HepG2 (cell line): ENCODE results near the gene HLCS. TPM values are rescaled to one million over a fixed set of nuclear protein-coding genes. Genes with fewer than 3 reads are reported as not detected.

ENCODE experiments used
- FOSL1 ChIP-seq: sonication (generic); formaldehyde crosslinking; IDR thresholded peaks from 2 replicates; pipeline ENCODE4 v1.9.0; 2021; ENCODE audit warnings: missing genetic modification reagents, borderline replicate concordance
- FOSL2 ChIP-seq: sonication (generic); formaldehyde crosslinking; IDR thresholded peaks from 2 replicates; pipeline ENCODE4 v1.4.0; 2020; ENCODE audit warnings: missing genetic modification reagents
- PITX1 ChIP-seq: sonication (generic); formaldehyde crosslinking; IDR thresholded peaks from 2 replicates; pipeline ENCODE4 v1.5.1; 2020; ENCODE audit warnings: mild to moderate bottlenecking, missing genetic modification reagents
- POLR2G ChIP-seq: fragments of 200-400 bp; formaldehyde crosslinking; IDR thresholded peaks from 2 replicates; pipeline ENCODE4 v1.6.1; 2018; ENCODE audit warnings: mild to moderate bottlenecking, low read depth, low read length, moderate library complexity
- PPARG ChIP-seq: conservative IDR thresholded peaks from 2 replicates; pipeline ENCODE4 v1.6.1; 2016; ENCODE audit warnings: missing biosample characterization, missing genetic modification reagents
- SOX5 ChIP-seq: IDR thresholded peaks from 2 replicates; pipeline ENCODE4 v1.6.1; 2016; ENCODE audit warnings: borderline replicate concordance
- YEATS4 ChIP-seq: sonication (generic); formaldehyde crosslinking; IDR thresholded peaks from 2 replicates; pipeline ENCODE4 v1.4.0; 2020; ENCODE audit warnings: missing genetic modification reagents, borderline replicate concordance
- ZNF224 ChIP-seq: sonication (generic); formaldehyde crosslinking; IDR thresholded peaks from 2 replicates; pipeline ENCODE4 v1.5.0; 2020; ENCODE audit warnings: mild to moderate bottlenecking, missing genetic modification reagents
- ZNF496 ChIP-seq: sonication (generic); formaldehyde crosslinking; IDR thresholded peaks from 2 replicates; pipeline ENCODE4 v1.8.1; 2023; ENCODE audit warnings: mild to moderate bottlenecking, moderate library complexity, missing genetic modification reagents; ENCODE audit not compliant: insufficient replicate concordance
- polyA plus RNA-seq, 8 experiments: library from polyadenylated mRNA; depleted of rRNA in 3 of 8; stranded (reverse) in 7 of 8; unstranded in 1 of 8; fragments of >200 nt; fragmentation: Illumina TruSeq in 4 of 8; extraction: Trizol in 4 of 8; gene quantifications; 2 replicates each; pipeline versions ENCODE4 v1.2.1 to v1.2.3, GENCODE V29; 2011 to 2016; ENCODE audit warnings: low read depth in 4 of 8, missing spikeins in 1 of 8, mixed read lengths in 1 of 8; ENCODE audit not compliant: insufficient read depth in 1 of 8
- total RNA-seq, 5 experiments: library from RNA; depleted of rRNA; stranded (reverse); fragments of >200 nt; fragmentation: Illumina TruSeq; extraction: Trizol; gene quantifications; 2 replicates each; pipeline ENCODE4 v1.2.3, GENCODE V29; 2016; ENCODE audit warnings: low read depth in 1 of 5
- TF ChIP-seq, protein P1 (sequence below): sonication (generic); formaldehyde crosslinking; IDR thresholded peaks from 2 replicates; pipeline ENCODE4 v1.5.0; 2020; ENCODE audit warnings: mild to moderate bottlenecking, missing genetic modification reagents
- TF ChIP-seq, protein P2 (sequence below): sonication (generic); formaldehyde crosslinking; IDR thresholded peaks from 2 replicates; pipeline ENCODE4 v1.8.0; 2022; ENCODE audit warnings: missing genetic modification reagents, mild to moderate bottlenecking, inconsistent platforms, borderline replicate concordance
- TF ChIP-seq, protein P3 (sequence below): sonication (generic); formaldehyde crosslinking; IDR thresholded peaks from 2 replicates; pipeline ENCODE4 v1.4.0; 2020; ENCODE audit warnings: mild to moderate bottlenecking, missing genetic modification reagents, borderline replicate concordance
- TF ChIP-seq, protein P4 (sequence below): IDR thresholded peaks from 2 replicates; pipeline ENCODE4 v1.6.1; 2016; ENCODE audit warnings: missing compliant biosample characterization, missing genetic modification reagents, borderline replicate concordance
- TF ChIP-seq, protein P5 (sequence below): sonication (generic); formaldehyde crosslinking; IDR thresholded peaks from 2 replicates; pipeline ENCODE4 v1.4.0; 2020; ENCODE audit warnings: missing genetic modification reagents

The HLCS gene
- total and polyA plus RNA-seq, 2 of the 13 experiments (the other 11 are each of a cell fraction or from before 2014, with no cell fraction given): 7.9 to 12.3 TPM

DNA sequence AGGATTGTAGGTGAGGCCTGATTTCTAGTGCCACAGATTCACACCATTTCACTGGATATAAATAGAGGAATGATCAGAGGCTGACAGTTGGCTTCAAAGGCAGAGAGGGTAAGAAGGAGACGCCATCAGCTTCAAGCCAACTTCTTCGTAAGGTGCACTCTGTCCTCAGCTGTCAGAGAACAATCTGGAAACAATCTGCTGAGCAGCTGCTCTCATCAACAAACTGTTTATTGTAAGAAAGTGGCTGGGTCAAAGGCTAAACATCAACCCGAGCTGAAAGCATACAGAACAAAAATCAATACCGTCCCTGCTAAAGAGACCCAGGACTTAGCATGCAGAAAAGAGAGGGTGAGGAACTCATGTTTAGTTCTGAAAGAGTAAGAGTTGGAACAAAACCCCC, 48.2 kb downstream of the HLCS start (continued):
- TF ChIP-seq PITX1 (CRISPR knock-in tag) (no peak), FOSL2 (CRISPR knock-in tag) (0 out of 2 replicates have a peak, but pooled peaks have one; percentile 4), ZNF496 (CRISPR knock-in tag) (no peak), SOX5 (CRISPR knock-in tag) (peak; percentile 57; the same call in 1 of the 2 replicates), YEATS4 (CRISPR knock-in tag) (0 out of 2 replicates have a peak, but pooled peaks have one; percentile 18), ZNF224 (CRISPR knock-in tag) (no peak), FOSL1 (no peak), PPARG (CRISPR knock-in tag) (peak; percentile 73; the same call in 1 of the 2 replicates), POLR2G (no peak)
- TF ChIP-seq, protein P1, sequence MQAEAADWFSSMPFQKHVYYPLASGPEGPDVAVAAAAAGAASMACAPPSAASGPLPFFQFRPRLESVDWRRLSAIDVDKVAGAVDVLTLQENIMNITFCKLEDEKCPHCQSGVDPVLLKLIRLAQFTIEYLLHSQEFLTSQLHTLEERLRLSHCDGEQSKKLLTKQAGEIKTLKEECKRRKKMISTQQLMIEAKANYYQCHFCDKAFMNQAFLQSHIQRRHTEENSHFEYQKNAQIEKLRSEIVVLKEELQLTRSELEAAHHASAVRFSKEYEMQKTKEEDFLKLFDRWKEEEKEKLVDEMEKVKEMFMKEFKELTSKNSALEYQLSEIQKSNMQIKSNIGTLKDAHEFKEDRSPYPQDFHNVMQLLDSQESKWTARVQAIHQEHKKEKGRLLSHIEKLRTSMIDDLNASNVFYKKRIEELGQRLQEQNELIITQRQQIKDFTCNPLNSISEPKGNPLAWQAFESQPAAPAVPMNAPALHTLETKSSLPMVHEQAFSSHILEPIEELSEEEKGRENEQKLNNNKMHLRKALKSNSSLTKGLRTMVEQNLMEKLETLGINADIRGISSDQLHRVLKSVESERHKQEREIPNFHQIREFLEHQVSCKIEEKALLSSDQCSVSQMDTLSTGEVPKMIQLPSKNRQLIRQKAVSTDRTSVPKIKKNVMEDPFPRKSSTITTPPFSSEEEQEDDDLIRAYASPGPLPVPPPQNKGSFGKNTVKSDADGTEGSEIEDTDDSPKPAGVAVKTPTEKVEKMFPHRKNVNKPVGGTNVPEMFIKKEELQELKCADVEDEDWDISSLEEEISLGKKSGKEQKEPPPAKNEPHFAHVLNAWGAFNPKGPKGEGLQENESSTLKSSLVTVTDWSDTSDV (CRISPR knock-in tag): no peak
- TF ChIP-seq, protein P2, sequence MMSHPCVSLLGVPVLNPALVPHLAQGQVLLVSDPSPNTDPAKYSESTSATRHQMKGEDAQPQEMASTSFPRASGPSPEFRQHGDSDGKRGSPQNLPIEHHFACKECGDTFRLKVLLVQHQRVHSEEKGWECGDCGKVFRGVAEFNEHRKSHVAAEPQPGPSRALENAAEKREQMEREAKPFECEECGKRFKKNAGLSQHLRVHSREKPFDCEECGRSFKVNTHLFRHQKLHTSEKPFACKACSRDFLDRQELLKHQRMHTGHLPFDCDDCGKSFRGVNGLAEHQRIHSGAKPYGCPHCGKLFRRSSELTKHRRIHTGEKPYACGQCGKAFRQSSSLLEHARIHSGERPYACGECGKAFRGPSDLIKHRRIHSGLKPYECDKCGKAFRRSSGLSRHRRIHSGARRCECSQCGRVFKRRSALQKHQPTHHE: no peak
- TF ChIP-seq, protein P3, sequence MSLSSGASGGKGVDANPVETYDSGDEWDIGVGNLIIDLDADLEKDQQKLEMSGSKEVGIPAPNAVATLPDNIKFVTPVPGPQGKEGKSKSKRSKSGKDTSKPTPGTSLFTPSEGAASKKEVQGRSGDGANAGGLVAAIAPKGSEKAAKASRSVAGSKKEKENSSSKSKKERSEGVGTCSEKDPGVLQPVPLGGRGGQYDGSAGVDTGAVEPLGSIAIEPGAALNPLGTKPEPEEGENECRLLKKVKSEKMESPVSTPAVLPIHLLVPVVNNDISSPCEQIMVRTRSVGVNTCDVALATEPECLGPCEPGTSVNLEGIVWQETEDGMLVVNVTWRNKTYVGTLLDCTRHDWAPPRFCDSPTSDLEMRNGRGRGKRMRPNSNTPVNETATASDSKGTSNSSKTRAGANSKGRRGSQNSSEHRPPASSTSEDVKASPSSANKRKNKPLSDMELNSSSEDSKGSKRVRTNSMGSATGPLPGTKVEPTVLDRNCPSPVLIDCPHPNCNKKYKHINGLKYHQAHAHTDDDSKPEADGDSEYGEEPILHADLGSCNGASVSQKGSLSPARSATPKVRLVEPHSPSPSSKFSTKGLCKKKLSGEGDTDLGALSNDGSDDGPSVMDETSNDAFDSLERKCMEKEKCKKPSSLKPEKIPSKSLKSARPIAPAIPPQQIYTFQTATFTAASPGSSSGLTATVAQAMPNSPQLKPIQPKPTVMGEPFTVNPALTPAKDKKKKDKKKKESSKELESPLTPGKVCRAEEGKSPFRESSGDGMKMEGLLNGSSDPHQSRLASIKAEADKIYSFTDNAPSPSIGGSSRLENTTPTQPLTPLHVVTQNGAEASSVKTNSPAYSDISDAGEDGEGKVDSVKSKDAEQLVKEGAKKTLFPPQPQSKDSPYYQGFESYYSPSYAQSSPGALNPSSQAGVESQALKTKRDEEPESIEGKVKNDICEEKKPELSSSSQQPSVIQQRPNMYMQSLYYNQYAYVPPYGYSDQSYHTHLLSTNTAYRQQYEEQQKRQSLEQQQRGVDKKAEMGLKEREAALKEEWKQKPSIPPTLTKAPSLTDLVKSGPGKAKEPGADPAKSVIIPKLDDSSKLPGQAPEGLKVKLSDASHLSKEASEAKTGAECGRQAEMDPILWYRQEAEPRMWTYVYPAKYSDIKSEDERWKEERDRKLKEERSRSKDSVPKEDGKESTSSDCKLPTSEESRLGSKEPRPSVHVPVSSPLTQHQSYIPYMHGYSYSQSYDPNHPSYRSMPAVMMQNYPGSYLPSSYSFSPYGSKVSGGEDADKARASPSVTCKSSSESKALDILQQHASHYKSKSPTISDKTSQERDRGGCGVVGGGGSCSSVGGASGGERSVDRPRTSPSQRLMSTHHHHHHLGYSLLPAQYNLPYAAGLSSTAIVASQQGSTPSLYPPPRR (CRISPR knock-in tag): no peak
- TF ChIP-seq, protein P4, sequence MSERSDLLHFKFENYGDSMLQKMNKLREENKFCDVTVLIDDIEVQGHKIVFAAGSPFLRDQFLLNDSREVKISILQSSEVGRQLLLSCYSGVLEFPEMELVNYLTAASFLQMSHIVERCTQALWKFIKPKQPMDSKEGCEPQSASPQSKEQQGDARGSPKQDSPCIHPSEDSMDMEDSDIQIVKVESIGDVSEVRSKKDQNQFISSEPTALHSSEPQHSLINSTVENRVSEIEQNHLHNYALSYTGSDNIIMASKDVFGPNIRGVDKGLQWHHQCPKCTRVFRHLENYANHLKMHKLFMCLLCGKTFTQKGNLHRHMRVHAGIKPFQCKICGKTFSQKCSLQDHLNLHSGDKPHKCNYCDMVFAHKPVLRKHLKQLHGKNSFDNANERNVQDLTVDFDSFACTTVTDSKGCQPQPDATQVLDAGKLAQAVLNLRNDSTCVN (CRISPR knock-in tag): peak; percentile 51; the same call in 1 of the 2 replicates
- TF ChIP-seq, protein P5, sequence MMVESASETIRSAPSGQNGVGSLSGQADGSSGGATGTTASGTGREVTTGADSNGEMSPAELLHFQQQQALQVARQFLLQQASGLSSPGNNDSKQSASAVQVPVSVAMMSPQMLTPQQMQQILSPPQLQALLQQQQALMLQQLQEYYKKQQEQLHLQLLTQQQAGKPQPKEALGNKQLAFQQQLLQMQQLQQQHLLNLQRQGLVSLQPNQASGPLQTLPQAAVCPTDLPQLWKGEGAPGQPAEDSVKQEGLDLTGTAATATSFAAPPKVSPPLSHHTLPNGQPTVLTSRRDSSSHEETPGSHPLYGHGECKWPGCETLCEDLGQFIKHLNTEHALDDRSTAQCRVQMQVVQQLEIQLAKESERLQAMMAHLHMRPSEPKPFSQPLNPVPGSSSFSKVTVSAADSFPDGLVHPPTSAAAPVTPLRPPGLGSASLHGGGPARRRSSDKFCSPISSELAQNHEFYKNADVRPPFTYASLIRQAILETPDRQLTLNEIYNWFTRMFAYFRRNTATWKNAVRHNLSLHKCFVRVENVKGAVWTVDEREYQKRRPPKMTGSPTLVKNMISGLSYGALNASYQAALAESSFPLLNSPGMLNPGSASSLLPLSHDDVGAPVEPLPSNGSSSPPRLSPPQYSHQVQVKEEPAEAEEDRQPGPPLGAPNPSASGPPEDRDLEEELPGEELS (CRISPR knock-in tag): peak; percentile 90
